Measurements from ENCODE around the gene C22orf39. TPM values are rescaled to one million over a fixed set of nuclear protein-coding genes. Genes with fewer than 3 reads are reported as not detected.

Gene C22orf39
- total RNA-seq, 6 experiments from 2014 or later, result 11.2 to 12.7 (median 12.2) TPM

DNA sequence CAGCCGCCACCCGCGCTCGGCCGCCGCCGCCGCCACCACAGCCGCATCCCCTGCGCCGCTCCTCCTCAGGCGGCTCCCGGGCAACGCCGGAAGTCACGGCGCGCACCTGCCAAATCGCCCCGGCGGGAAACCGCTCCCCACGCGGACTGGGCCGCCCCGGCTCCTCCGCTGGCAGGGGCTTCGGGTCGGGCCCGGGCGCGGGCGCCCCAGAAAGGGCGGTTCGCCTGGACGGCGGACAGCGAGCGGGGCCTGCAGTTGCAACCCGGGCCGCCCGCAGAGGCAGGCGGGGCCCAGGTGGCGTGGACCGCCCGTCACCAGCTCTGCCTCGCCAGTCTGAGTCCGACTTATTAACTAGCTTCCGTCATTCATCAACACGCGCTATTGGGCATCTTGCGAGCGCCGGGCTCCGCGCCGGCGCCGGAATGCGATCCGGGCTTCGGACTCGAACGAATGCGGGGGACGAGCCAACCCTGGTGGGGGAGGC, 15.8 kb downstream of the C22orf39 start, which contains the start of gene HIRA:
Gene HIRA, minus strand, starts transcription at position 85 of the 484 bp plus-strand sequence. CDS start 257 bp downstream, outside the sequence.
- Mint-ChIP-seq H3K36me3 (ENCODE audit: low read depth) (peaks cover 25% of the 10 kb centered on the region; the same call in 1 of the 2 replicates), H3K4me3 (peak within 1 kb of the TSS; percentile 89), H3K9me3 (no peaks in the 10 kb centered on the region), H3K27ac (peak within 1 kb of the TSS; percentile 90), H3K27me3 (ENCODE audit: insufficient read depth) (no peaks in the 10 kb centered on the region), H3K4me1 (ENCODE audit: low read depth) (peaks cover 45% of the 10 kb centered on the region)
- TF ChIP-seq, protein P1, sequence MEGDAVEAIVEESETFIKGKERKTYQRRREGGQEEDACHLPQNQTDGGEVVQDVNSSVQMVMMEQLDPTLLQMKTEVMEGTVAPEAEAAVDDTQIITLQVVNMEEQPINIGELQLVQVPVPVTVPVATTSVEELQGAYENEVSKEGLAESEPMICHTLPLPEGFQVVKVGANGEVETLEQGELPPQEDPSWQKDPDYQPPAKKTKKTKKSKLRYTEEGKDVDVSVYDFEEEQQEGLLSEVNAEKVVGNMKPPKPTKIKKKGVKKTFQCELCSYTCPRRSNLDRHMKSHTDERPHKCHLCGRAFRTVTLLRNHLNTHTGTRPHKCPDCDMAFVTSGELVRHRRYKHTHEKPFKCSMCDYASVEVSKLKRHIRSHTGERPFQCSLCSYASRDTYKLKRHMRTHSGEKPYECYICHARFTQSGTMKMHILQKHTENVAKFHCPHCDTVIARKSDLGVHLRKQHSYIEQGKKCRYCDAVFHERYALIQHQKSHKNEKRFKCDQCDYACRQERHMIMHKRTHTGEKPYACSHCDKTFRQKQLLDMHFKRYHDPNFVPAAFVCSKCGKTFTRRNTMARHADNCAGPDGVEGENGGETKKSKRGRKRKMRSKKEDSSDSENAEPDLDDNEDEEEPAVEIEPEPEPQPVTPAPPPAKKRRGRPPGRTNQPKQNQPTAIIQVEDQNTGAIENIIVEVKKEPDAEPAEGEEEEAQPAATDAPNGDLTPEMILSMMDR (IDR thresholded peaks at IDR 0.05), result no peak
- DNase-seq, result peak; percentile 64

DNA sequence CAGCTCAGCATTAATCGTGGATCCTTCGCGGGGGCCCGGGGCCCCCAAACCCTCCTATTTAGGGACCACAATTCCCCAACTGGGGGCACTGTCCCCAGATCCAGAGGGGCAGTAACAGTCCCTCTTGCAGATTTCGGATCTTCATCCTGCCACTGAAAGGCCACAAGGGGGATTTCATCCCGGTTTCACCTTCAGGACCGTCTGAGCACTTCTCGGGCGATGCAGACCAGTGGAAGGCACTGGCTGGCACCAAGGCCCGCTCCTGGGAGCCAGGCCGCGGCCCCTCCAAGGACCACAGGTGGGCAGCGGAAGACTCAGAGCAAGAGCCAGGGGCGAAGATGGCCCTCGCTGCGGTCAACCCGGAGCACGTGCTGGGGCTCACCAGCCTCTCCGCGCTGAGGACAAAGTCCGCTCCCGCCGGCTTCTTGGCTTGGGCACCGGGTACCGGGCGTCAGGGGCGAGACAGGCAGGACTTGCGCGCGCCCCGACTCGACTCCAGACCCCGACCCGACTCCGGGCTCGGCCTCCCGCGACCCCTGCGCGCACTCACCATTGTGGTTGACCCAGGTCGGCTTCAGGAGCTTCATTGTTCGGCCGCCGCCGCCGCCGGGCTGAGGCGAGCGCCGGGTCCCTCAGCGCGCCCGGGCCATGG, 16.5 kb downstream of the C22orf39 start:
- H3K9me3 Mint-ChIP-seq, result no peaks in the 10 kb centered on the region
- peak overlapping the region; percentile 89 for H3K4me3 Mint-ChIP-seq
- peaks cover 28% of the 10 kb centered on the region; the same call in 1 of the 2 replicates for H3K36me3 Mint-ChIP-seq (ENCODE audit: low read depth)
- TF ChIP-seq, protein P1 (IDR thresholded peaks at IDR 0.05), result peak; percentile 74
- DNase-seq, result peak; percentile 14
- peak overlapping the region; percentile 83 for H3K27ac Mint-ChIP-seq
- H3K27me3 Mint-ChIP-seq (ENCODE audit: insufficient read depth), result no peaks in the 10 kb centered on the region
- peaks cover 52% of the 10 kb centered on the region for H3K4me1 Mint-ChIP-seq (ENCODE audit: low read depth)

DNA sequence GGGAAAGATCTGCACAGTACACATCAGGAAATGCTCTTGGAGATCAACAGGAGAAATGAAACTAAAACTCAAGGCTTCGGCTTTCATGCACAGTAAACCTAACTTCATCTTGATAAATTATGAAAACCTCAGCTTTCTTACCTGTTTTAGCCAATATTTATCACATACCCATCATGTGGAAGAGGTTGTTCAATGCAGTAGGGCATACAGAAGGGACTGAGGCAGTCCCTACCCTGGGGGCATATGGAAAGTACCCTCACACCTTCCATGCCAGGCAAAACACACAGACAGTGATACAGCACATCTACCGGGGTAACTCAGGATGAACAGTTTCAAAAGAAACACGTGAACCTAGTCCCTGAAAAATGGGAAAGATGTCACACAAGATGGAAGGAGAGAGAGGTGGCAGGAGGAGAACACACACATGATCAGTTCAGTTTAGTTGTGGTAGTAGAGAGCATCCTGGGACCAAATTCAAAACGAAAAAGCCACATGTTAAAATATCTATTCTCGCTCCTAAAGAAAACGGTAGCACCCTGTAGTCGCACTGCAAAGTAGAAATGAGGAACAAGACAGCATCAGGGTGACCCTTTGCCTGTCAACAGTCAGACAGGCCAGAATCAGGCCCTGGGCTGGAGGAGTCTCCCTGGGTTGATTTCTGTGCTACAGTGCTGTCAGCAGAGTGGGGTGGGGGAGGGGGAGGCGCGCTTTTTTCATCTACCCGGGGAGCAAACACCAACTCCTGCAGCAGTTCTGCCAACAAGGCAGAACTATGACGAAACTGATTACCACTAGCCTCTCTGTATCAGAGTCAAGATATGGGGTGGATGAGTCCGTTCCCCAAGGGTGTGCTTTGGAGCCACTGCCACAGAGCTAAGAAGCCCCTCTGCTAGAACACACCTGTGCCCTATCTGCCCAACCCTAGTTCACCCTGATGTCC, 17.3 kb downstream of the C22orf39 start:
- no peaks in the 10 kb centered on the region for H3K9me3 Mint-ChIP-seq
- peaks cover 53% of the 10 kb centered on the region for H3K4me1 Mint-ChIP-seq (ENCODE audit: low read depth)
- peak overlapping the region; percentile 83 for H3K27ac Mint-ChIP-seq
- peak overlapping the region; percentile 89 for H3K4me3 Mint-ChIP-seq
- H3K27me3 Mint-ChIP-seq (ENCODE audit: insufficient read depth), result no peaks in the 10 kb centered on the region
- TF ChIP-seq, protein P1 (IDR thresholded peaks at IDR 0.05), result no peak
- peak; percentile 43 for DNase-seq
- peaks cover 23% of the 10 kb centered on the region; the same call in 1 of the 2 replicates for H3K36me3 Mint-ChIP-seq (ENCODE audit: low read depth)

DNA sequence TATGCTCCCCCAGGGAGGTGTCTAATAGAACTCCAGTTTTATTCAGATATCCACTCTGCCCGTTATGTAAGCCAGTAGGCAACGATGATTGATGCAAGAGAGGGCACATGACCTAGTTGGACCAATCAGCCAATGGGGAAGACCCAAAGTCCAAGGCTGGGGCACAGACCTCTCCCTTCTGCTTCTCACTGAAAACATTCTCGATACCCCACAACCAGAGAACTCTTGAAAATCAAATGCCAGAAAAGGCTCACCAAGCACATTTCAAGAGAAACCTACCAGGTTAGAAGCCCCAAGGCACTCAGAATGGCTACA, 23.4 kb downstream of the C22orf39 start:
- TF ChIP-seq, protein P1 (IDR thresholded peaks at IDR 0.05), result no peak
- Mint-ChIP-seq H3K27me3 (ENCODE audit: insufficient read depth) (no peaks in the 10 kb centered on the region; the same call in 1 of the 2 replicates), H3K27ac (no peak overlapping the region), H3K9me3 (no peaks in the 10 kb centered on the region), H3K4me3 (no peak overlapping the region), H3K36me3 (ENCODE audit: low read depth) (peaks cover 24% of the 10 kb centered on the region; the same call in 1 of the 2 replicates), H3K4me1 (ENCODE audit: low read depth) (peaks cover 57% of the 10 kb centered on the region)
- no peak for DNase-seq

DNA sequence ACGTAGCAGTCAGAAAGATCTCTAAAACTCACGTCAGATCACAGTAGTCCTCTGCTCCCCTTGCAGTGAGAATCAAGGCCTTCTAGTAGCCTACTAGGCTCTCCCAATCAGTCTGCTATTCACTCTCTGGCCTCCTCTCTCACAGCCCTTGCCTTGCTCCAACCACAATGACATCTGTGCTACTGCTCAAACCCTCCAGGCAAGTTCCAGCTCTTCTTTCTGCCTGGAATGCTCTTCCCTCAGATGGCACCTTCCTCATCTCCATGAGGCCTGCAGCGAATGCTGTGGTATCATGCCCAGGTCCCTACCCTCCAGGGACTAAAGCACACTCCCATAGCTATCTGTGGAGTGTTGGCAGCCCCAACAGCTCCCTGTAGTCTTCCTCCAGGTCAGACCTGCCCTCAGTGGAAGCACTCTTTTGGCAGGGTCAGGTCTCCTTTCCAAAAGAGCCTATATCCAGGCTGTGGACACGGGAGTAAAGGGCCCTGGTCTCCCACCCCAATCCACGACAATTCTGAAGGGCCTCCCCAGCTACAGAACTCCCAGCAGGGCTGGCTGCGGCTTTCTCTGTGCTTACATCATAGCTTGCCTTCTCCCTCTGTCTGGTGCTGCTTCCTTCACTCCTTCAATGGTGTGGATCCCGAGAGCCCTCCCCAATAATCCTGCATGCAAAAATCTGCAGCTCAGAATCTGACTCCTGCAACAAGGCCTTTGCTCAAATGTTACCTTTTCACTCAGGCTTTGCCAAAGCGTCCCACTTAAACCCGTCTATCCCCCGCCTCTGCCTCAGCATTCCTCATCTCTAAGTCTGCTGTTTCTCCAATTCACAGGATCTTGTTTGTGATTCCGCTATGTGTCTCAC, 24.8 kb downstream of the C22orf39 start:
- Mint-ChIP-seq H3K4me3 (no peak overlapping the region; the same call in 1 of the 2 replicates), H3K27me3 (ENCODE audit: insufficient read depth) (no peaks in the 10 kb centered on the region; the same call in 1 of the 2 replicates), H3K27ac (peak overlapping the region; percentile 48), H3K4me1 (ENCODE audit: low read depth) (peaks cover 48% of the 10 kb centered on the region), H3K9me3 (no peaks in the 10 kb centered on the region), H3K36me3 (ENCODE audit: low read depth) (peaks cover 18% of the 10 kb centered on the region; the same call in 1 of the 2 replicates)
- DNase-seq, result peak; percentile 28
- TF ChIP-seq, protein P1 (IDR thresholded peaks at IDR 0.05), result no peak

Data from HFFc6 (cell line).